ENCODE data around the gene CLEC17A. TPM values are rescaled to one million over a fixed set of nuclear protein-coding genes. Genes with fewer than 3 reads are reported as not detected.

The CLEC17A gene
- total RNA-seq, 1 experiment from 2014 or later: not detected

GRCh38 chr19:14661372-14661924, 78.6 kb downstream of the CLEC17A start:
- no peak overlapping the region for H3K27ac Mint-ChIP-seq (ENCODE audit: low read depth, unreplicated experiment)
- no peaks in the 10 kb centered on the region for H3K27me3 Mint-ChIP-seq (ENCODE audit: insufficient read depth, unreplicated experiment)
- H3K9me3 Mint-ChIP-seq (ENCODE audit: unreplicated experiment): no peaks in the 10 kb centered on the region
- intact Hi-C loops (cut with micrococcal nuclease): no loop called here
- BruUV-seq (replicated peaks): no TSS peak
- POLR2A ChIA-PET: no interaction called here
- CTCF ChIA-PET: interaction anchor here (0.5 kb wide), 1 partner anchor 189 kb away, joined by 4 read pairs; no protein-coding TSS in a partner anchor
- TF ChIP-seq CTCF (IDR thresholded peaks at IDR 0.05; ENCODE audit: unreplicated experiment): no peak
- H3K4me3 Mint-ChIP-seq (ENCODE audit: unreplicated experiment): no peak overlapping the region
- no peaks in the 10 kb centered on the region for H3K4me1 Mint-ChIP-seq (ENCODE audit: insufficient read depth, unreplicated experiment)
- no peaks in the 10 kb centered on the region for H3K36me3 Mint-ChIP-seq (ENCODE audit: insufficient read depth, unreplicated experiment)
- DNase-seq (ENCODE audit: unreplicated experiment): no peak

Other genes with a start within 250 kb of the CLEC17A start
- 44.5 and 47.9 TPM in 2 replicates for gene ADGRE5, start 201.6 kb upstream of the CLEC17A start, total RNA-seq (2022)
- 62.1 and 65.4 TPM in 2 replicates for gene DDX39A, start 163.7 kb upstream of the CLEC17A start, total RNA-seq (2022)
- gene PKN1, start 149.8 kb upstream of the CLEC17A start, total RNA-seq (2022): 94.8 and 141 TPM in 2 replicates
- gene PTGER1, start 107.7 kb upstream of the CLEC17A start, total RNA-seq (2022): 0.29 and 0.42 TPM in 2 replicates
- gene GIPC1, start 87.0 kb upstream of the CLEC17A start, total RNA-seq (2022): 107 and 108 TPM in 2 replicates
- 71.6 and 97.4 TPM in 2 replicates for gene DNAJB1, start 64.7 kb upstream of the CLEC17A start, total RNA-seq (2022)
- gene TECR, start 53.5 kb upstream of the CLEC17A start, total RNA-seq (2022): 74.1 and 106 TPM in 2 replicates
- 153 and 165 TPM in 2 replicates for gene NDUFB7, start 11.0 kb upstream of the CLEC17A start, total RNA-seq (2022)
- gene ADGRE3, start 91.8 kb downstream of the CLEC17A start, total RNA-seq (2022): not detected in 2 replicates
- 15.4 and 17.5 TPM in 2 replicates for gene ZNF333, start 107.0 kb downstream of the CLEC17A start, total RNA-seq (2022)
- gene ADGRE2, start 195.5 kb downstream of the CLEC17A start, total RNA-seq (2022): 6.9 and 8.0 TPM in 2 replicates